Adrenal gland (tissue), 5 donors: Measurements from ENCODE around the gene EWSR1.

Experiments
- CTCF ChIP-seq, 6 experiments: fragments of 450-650 bp in 4 of 6; fragments of 200-600 bp in 2 of 6; sonication (generic) in 1 of 6; IDR thresholded peaks; 1 replicate in 5 of 6; 2 replicates in 1 of 6; pipeline versions ENCODE4 v1.5.1 to v1.8.0; 2016 to 2021; ENCODE audit warnings: antibody characterized with exemption in 6 of 6, mild to moderate bottlenecking in 2 of 6, moderate library complexity in 1 of 6
- POLR2A ChIP-seq, 2 donors: fragments of 450-650 bp; IDR thresholded peaks; one replicate each; pipeline ENCODE4 v1.6.1; 2017; ENCODE audit warnings: antibody characterized with exemption in 2 of 2, mild to moderate bottlenecking in 2 of 2, moderate library complexity in 1 of 2
- donor health status: DM: no; HTN: no; CAD: no.

GRCh38 chr22:29272624-29273023, 4.6 kb downstream of the EWSR1 start:
- TF ChIP-seq POLR2A (IDR thresholded peaks at IDR 0.05) (no peak), CTCF (IDR thresholded peaks at IDR 0.05) (no peak)
